HG03159 (cell line): ENCODE data around the gene DIAPH1.

ENCODE experiments used
- ATAC-seq: cut with Tn5 transposase; IDR thresholded peaks from one replicate; pipeline ENCODE4 v1.9.1; 2021; ENCODE audit warnings: mild to moderate bottlenecking, moderate library complexity; ENCODE audit not compliant: unreplicated experiment

DIAPH1 gene

GRCh38 chr5:141565826-141566570 lies 52.8 kb downstream of the DIAPH1 start:
- ATAC-seq = no peak

- ATAC-seq = peak; percentile 95
Measured at GRCh38 chr5:141564216-141564692, 54.5 kb downstream of the DIAPH1 start.

GRCh38 chr5:141560725-141561483 lies 57.9 kb downstream of the DIAPH1 start:
- no peak for ATAC-seq

- no peak for ATAC-seq
Measured at GRCh38 chr5:141560151-141560550, 58.6 kb downstream of the DIAPH1 start.

- no peak for ATAC-seq
Measured at GRCh38 chr5:141559461-141559860, 59.3 kb downstream of the DIAPH1 start.

GRCh38 chr5:141558150-141558549 lies 60.6 kb downstream of the DIAPH1 start:
- peak; percentile 9 for ATAC-seq

GRCh38 chr5:141557681-141558136 lies 61.1 kb downstream of the DIAPH1 start:
- ATAC-seq = peak; percentile 69

- no peak for ATAC-seq
Measured at GRCh38 chr5:141547921-141548320, 70.9 kb downstream of the DIAPH1 start.

GRCh38 chr5:141547488-141547887 lies 71.3 kb downstream of the DIAPH1 start:
- no peak for ATAC-seq

GRCh38 chr5:141543053-141543452 lies 75.7 kb downstream of the DIAPH1 start:
- no peak for ATAC-seq

GRCh38 chr5:141534492-141535213 lies 84.1 kb downstream of the DIAPH1 start:
- no peak for ATAC-seq

GRCh38 chr5:141533897-141534296 lies 84.9 kb downstream of the DIAPH1 start:
- no peak for ATAC-seq

- no peak for ATAC-seq
Measured at GRCh38 chr5:141532726-141533125, 86.1 kb downstream of the DIAPH1 start.

- ATAC-seq = peak; percentile 47
Measured at GRCh38 chr5:141529873-141530272, 88.9 kb downstream of the DIAPH1 start.

GRCh38 chr5:141529002-141529401 lies 89.8 kb downstream of the DIAPH1 start:
- ATAC-seq = peak; percentile 41

- ATAC-seq = no peak
Measured at GRCh38 chr5:141528291-141528984, 90.4 kb downstream of the DIAPH1 start.

- no peak for ATAC-seq
Measured at GRCh38 chr5:141527426-141527825, 91.4 kb downstream of the DIAPH1 start.

GRCh38 chr5:141525653-141526052 lies 93.1 kb downstream of the DIAPH1 start:
- ATAC-seq = no peak

GRCh38 chr5:141524604-141525597 lies 93.9 kb downstream of the DIAPH1 start:
- ATAC-seq = peak; percentile 62
